HG02973 (cell line): ENCODE results near the gene LARP6.
"Not testable (repeated sequence)": the region's sequence is repeated elsewhere in the genome, so short reads cannot be mapped to it uniquely, and the experiment has no call there.

Experiments
- ATAC-seq: cut with Tn5 transposase; IDR thresholded peaks from one replicate; pipeline ENCODE4 v1.9.1; 2021; ENCODE audit warnings: moderate library complexity; ENCODE audit not compliant: unreplicated experiment

The LARP6 gene

GRCh38 chr15:70853973-70854665, at the start of gene LARP6:
Gene LARP6, minus strand, starts transcription at chr15:70854157. Its CDS starts 69 bp downstream, at chr15:70854088.
- no peak for ATAC-seq

DNA sequence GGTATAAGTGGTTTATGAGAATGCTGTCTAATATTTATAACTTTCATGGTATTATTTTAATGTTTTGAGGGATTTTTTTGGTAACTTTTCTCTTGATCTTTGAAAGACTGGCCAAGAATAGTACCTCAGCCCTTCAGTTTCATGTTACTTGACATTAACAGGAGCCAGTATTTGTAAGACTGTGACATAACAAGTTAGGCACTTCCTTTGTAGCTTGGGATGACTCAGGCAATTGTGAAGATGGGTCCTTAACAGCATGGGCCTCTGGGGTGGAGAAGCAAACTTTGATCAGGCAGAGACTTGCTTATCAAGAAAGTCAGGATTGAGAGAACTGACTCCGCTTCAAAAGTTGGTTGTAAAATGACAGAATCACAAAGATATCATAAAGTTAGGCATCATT, 48.1 kb upstream of the LARP6 start:
- ATAC-seq, result no peak

DNA sequence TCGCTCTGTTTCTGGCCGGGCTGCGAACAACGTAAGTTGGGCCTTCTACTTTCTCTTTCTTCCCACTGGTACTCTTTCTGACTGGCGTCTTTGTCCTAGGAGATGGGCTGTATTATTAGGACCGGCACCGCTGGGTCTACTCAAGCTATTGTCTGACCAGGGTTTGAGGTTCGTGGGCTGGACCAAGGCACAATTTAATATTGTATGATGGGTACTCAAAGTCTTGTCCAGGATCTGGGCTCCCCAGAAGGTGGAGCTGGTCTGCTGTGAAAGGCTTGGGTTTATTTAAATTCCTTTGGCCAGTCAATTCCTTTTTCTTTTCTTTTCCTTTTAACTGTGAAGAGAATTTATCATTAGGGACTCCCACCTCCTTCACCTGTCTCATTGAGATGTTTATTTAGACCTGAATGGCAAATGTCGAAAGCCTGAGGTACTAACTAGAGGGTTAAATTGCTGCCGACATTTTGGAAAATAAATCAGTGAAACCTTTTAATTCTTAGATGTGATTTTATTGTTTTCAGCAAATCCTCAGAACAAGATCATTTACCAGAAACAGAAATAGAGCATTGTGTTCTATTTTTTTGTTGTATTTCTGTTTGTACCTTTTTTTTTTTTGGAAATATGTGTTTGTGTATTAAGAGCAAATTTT, 39.1 kb upstream of the LARP6 start:
- peak; percentile 18 for ATAC-seq

GRCh38 chr15:70892002-70892911, 38.3 kb upstream of the LARP6 start, which contains the start of the genes LRRC49 and THAP10:
Gene LRRC49, plus strand, starts transcription at chr15:70892826. Its CDS starts 69 bp downstream, at chr15:70892895.
Gene THAP10, minus strand, starts transcription at chr15:70892433. Its CDS starts 161 bp downstream, at chr15:70892272.
- peak; percentile 84 for ATAC-seq

DNA sequence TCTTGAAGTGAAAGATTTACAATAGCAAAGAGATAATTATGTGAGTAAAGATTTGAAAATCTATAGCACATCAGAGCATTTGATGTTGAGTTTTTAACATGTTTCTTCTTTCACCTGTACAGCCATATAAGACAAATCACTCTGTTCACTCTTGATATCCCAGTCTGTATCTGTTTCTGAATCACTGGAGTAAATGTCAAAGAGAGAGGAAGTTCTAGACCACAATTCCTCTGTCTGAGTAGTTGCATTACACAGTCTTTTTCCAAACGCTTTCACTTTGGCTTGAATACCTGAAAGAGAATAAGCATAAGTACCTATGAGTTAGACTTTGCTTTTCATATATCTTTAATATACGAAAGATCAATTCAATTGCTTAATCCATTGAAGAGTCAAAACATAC, 28.4 kb upstream of the LARP6 start:
- ATAC-seq, result no peak

DNA sequence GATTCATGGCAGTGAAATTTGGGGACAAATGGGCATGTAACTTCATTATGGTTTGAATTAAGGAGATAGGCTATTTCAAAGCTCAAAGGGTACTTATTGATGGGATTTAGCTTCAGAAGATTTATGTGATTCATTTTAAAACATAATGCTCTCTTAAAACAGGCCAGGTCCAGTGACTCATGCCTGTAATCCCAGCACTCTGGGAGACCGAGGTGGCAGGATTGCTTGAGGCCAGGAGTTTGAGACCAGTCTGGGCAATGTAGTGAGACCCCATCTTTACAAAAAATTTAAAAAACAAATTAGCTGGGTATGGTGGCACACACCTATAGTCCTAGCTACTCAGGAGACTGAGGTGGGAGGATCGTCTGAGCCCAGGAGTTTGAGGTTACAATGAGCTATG, 26.8 kb upstream of the LARP6 start:
- ATAC-seq, result no peak

- ATAC-seq, result no peak
Observed at GRCh38 chr15:70879401-70879800, 25.4 kb upstream of the LARP6 start.

GRCh38 chr15:70876683-70877082, 22.7 kb upstream of the LARP6 start:
- ATAC-seq, result no peak

- no peak for ATAC-seq
Observed at GRCh38 chr15:70876011-70876410, 22.1 kb upstream of the LARP6 start.

DNA sequence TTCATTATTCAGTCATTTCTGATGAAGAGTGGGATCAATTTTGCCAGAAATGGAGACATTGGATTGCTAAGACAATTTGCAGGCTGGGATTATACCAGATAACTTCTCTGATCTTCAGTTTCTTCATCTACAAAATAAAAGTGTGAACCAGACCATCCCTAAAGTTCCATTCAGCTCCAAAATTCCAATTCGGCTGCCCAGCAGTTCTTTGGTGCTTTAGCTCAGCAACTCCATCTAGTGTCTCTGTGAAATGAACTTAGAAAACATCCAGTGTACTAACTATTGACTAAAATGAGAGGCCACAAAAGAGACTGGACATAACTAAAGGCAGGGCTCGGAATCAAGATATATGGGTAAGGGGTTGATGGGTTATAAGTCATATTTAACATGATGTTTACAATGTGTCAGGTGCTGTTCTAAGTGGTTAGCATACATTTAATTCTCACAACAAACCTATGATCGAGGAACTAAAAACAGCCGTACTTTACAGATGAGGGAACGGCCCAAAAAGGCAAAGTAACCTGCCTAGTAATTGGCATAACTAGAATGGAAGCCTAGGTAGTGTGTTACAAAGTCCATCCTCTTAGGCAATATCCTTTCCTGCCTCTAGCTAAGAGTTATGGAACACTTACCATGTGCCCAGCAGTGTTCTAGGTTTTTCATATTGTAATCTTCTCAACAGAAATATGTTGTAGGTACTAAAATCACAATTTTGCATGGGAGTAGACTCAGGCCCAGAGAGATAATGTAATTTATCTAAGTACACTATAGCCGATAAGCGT, 21.2 kb upstream of the LARP6 start:
- ATAC-seq, result no peak

GRCh38 chr15:70873232-70874054, 19.5 kb upstream of the LARP6 start:
- ATAC-seq, result no peak

- ATAC-seq, result not testable (repeated sequence)
Observed at GRCh38 chr15:70871490-70871889, 17.5 kb upstream of the LARP6 start.

- no peak for ATAC-seq
Observed at GRCh38 chr15:70870051-70870450, 16.1 kb upstream of the LARP6 start.

DNA sequence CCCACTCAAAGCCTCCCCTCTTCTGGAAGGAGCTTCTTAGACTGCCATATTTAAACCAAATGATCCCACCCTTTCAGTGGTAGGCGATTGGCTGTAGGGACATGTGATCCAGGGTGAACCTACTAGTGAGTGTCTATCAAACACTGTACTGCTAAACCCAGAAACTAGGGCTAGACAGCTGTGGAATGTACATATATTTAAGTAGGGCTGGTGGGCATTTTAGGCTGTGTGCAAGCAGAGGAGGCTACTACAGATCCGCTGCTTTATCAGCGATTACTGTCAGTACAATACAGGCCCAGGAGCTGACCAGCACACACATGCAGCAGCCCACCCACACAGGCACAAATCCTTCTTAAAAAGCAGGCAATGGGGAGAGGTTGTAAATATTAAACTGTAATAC, 15.4 kb upstream of the LARP6 start:
- no peak for ATAC-seq

- ATAC-seq, result no peak
Observed at GRCh38 chr15:70867911-70868467, 14.0 kb upstream of the LARP6 start.

GRCh38 chr15:70866982-70867641, 13.2 kb upstream of the LARP6 start:
- ATAC-seq, result no peak

- no peak for ATAC-seq
Observed at GRCh38 chr15:70863450-70864218, 9.7 kb upstream of the LARP6 start.

DNA sequence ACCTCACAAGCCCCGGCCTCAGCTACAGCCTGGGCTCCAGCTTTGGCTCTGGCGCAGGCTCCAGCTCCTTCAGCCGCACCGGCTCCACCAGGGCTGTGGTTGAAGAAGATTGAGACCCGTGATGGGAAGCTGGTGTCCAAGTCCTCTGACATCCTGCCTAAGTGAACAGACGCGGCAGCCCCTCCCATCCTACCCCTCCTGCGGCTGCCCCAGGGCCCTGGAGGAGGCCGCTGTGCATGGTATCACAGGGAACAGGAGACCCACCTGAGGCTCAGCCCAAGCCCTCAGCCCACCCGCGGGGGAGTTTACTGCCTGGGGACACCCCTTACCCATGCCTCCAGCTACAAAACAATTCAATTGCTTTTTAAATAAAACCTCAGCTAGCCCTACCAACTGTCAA, 6.0 kb upstream of the LARP6 start:
- no peak for ATAC-seq
